SW480 (cell line): ENCODE data around the gene MED13L.

Experiments used
- DNase-seq: peaks from one replicate; pipeline ENCODE4 v3.0.0-alpha.2; 2016; ENCODE audit warnings: low spot score

MED13L gene

DNA sequence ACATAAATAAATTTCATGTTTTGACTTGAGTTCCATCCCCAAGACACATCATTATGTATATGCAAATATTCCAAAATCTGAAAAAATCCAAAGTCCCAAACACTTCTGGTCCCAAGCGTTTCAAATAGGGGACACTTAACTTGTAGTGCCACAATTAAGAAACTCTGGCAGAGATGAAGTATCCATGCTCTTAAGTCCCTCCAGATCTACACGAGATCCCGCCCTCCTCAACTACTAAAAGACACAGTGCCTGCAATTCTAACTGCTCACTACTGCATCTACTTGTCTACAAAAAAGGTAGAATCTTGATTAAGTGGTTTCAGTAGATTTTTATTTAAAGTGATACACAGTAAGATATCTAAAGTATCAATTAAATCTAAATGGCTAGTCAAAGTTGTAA is 97.0 kb downstream of the MED13L start:
- DNase-seq = no peak

DNA sequence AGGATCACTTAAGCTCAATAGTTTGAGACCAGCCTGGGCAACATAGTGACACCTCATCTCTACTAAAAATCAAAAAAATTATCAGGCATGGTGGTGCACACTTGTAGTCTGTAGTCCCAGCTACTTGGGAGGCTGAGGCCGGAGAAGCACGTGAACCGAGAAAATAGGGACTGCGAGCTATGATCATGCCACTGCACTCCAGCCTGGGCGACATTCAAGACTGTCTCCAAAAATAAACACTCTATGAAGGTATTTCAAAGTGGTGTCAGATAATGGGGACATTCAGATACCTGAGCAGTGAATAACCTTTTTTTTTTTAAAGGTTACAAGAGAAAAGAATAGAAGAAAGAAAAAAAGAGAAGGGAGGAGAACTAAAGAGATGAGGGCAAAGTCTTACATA is 98.1 kb downstream of the MED13L start:
- no peak for DNase-seq

DNA sequence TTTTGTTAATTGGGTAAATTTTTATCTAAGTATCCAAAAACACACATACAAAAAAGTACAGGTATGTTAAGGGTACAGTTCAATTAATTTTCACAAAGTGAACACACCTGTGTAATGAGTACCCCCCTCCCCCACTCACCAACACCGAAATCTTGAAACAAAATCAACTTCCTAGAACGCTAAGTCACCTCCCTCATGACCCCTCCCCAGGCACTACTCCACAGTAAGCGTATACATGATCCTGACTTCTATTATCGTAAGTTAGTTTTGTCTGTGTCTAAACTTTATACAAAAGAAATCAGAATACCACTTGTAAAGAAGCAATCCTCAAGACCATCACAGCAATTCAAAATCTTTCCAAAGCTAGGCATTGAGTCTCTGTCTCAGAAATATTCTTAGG is 100.5 kb downstream of the MED13L start:
- DNase-seq = no peak

DNA sequence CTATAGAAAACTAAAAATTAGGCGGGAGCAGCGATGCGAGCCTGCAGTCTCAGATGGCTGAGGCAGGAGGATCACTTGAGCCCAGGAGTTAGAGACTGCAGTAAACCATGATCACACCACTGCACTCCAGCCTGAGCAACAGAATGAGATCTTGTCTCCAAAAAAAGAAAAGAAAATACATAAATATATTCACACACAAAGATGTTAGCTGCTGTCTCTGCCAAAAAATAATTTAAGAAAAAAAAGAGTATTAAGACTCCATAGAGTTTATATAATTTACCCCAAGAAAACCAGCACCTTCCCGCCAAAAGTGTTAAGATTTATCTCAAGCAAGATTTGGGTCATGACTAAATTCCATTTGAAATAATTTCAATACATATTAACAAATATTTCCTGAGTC is 102.6 kb downstream of the MED13L start:
- no peak for DNase-seq

DNA sequence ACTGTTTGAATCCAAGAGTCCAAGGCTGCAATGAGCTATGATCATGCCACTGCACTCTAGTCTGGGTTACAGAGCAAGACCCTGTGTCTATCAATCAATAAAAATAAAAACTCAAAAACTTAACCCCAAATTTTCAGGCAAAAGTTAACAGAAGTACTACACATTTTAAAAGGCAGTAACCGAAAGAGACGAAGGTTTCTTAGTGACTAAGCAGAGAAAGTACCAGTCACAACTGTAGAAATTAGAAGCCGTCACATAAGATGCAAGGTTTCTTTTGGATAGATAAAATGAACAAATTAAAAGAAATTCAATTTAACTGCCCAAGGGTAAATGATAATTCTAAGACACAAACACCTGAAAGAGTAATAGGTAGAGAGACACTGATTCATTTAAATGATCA is 103.5 kb downstream of the MED13L start:
- DNase-seq = no peak

DNA sequence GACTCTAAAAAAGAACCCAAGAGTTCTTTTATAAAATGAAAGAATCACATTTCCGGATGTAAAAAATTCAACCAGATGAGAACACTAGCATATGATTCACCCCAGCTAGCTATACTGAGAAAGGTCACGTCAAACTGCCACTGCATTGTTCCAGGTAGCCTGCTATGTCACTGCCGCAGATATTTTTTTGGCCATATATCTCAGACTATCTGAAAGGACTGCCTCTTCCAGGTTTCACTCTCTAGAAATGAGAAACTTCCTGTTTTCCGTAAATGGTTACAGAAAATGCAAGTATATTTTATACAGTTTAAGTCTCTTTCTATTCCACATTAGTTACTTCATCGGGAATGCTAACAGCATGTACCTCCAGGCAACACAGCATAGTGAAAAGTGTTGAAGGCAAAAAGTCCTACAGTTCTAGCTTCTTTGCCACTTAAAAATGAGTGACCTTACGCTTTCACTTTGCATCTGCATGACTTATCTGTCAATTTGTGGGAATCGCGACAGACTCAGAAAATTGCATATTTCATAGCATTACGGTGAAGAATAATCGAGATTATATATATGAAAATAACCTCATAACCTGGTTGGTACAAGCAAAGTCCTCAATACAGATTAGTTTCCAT is 105.2 kb downstream of the MED13L start:
- no peak for DNase-seq

DNA sequence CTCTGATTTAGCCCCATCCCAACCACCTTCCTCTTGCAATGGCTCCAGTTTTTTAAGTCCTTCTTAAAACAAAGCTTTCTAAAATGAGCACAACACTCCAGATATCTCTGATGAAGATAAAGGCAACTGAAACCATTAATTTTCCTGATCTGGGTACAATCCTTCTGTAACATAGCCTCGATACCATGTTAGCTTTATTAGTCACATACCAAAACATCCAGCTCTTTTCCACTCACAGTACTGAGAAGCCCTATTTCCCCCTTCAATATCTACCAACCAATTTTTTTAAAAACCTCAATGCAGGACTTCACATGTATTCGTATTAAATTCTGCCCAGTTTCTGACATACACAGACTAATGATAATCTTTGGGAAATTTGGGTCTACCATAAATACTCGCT is 105.9 kb downstream of the MED13L start:
- no peak for DNase-seq

DNA sequence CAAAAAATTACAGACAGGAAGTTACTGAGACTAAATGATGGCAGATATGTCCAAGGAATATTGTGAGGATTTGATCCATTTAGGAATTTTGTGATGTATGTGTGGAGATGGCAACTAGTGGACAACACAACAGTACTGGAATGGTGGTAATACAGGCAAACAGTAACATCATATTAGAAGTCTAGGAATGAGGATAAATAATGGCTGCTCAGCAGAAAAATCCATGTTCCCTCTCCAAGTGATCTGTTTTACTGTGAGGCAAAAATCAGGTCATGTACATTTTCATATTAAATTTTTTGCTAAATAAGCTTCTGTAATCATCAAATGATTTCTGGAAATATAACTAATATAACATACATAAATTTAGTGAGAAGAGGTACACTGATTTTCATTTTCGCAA is 108.4 kb downstream of the MED13L start:
- no peak for DNase-seq

DNA sequence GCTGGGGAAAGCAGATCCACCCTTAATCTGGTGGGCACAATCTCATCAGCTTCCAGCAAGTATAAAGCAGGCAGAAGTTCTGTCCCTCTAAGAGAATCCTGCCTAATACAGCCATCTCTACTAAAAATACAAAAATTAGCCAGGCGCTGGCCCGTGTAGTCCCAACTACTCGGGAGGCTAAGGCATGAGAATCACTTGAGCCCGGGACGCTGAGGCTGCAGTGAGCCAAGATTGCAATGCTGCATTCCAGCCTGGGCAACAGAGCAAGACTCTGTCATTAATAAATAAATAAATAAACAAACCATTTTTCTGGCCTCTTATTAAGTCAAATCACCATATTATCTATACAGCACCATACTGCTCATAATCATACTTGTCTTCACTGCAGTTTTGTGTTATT is 111.2 kb downstream of the MED13L start:
- no peak for DNase-seq

DNA sequence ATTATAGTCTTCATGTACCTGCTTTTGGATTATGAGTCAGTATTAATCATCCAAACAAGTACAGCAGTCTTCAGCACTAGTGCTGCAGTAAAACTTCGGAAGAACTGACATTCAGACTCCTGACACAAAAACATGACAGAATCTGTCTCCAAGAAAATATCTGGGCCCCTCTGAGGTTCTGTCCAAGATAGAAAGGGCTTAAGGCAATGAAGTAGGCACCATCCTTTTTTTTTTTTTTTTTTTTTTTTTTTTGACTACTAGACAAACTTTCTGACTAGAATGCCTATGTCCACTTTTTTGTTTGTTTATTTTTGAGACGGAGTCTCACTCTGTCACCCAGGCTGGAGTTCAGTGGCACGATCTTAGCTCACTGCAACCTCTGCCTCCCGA is 112.5 kb downstream of the MED13L start:
- DNase-seq = peak; percentile 27

DNA sequence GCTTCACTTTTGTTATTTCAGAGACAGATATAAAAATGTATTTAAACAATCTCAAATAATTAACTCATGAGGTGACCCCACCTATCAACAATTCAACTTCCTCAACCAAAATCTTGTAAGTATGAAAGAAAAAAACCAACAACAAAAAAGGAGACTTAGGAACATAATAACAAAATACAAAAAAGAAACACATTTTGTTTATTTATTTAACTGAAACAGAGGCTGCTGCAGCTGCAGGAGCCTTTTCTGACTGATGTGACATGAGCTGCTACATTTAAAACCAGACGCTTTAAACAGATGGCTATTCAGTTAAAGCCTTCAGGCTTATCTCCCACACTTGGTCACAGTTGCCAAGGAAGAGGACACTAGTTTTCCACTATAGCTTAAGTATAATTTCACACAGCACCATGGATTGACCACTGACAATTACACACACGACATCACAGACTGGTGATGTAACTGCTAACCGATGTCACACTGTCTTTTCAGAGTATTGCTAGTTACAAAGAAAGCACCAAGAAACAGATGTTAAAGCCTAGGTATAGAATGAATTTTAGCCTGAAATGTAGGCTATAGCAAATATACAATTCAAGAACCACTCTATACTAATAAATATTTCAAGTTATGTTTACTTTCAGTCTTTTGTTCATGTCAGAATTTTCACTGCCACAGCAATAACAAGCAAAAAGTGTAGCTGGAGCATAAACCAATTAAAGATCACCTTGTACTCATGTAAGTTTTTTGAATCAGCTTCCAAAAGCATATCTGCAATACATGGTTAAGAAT is 113.0 kb downstream of the MED13L start:
- DNase-seq = no peak

DNA sequence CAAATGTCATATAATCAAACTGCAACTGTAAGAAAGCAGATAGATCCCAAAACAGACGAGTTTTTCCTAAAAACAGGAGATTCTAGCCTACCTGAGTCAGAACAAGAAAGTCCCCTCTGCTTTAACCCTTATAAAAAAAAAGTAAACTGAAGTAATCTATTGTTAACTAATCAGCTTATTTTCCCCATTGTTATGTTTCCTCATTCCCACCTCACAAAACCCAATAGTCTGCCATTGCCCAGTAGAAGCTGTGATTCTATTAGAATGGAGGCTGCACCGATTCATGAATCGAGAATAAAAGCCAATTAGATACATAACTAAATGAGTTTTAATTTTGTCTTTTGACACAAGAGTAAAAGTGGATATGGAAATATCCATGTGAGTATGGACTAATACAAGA is 115.4 kb downstream of the MED13L start:
- no peak for DNase-seq

DNA sequence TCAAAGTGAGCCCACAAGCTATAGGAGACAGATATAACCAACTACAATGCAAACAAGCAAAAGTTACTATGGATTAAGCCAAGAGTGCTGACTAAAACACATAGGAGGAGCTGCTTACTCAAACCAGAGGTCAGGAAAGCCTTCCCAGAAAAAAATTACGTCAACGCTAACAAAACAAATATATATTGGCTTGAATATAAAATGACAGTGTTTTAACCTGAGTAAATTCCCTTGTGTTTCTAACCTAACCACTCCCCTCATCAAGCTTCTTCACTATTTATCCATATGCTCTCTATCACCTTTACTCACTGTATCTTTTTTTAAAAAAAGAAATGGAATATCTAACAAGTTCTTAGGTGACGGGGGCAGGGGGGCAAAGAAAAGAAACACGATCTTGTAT is 115.9 kb downstream of the MED13L start:
- DNase-seq = no peak

DNA sequence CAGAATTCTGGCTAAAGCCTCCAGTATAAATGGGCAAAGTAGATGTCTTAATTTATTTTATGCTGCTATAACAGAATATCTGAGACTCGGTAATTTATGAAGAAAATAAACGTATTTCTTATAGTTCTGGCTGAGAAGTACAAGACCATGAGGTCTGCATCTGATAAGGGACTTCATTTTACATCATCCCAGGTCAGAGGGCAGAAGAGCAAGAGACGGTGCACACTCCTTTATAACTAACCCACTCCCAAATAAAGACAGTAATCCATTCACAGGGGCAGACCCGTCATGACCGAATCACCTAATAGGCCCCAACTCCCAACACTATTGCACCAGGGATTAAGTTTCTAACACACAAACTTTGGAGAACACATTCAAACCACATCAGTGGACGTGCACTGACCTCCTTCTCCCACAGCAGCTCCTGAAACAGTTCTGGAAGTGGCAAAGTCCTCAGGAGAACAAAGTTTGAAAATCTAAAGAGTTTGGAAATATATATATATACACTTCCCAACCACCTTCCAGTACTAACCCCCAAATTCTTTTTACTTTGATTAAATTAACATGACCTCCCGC is 116.5 kb downstream of the MED13L start:
- no peak for DNase-seq

DNA sequence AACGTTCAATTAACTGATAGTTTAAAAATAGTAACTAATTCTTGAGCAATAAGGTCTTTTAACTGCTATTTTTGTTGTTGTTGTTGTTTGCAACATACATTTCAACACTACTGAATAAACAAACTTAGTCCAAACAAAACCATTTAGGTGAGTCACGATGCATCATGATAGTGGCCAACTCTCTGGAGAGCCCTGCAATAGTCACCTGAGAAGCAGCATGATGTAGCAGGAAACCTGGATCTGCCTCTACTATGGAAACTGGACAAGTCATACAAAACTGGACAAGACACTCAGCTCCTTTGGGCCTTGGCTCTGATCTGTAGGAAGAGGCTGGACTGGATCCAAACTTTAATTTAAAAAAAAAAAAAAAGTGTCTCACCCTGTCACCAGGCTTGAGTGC is 117.3 kb downstream of the MED13L start:
- DNase-seq = peak; percentile 17

DNA sequence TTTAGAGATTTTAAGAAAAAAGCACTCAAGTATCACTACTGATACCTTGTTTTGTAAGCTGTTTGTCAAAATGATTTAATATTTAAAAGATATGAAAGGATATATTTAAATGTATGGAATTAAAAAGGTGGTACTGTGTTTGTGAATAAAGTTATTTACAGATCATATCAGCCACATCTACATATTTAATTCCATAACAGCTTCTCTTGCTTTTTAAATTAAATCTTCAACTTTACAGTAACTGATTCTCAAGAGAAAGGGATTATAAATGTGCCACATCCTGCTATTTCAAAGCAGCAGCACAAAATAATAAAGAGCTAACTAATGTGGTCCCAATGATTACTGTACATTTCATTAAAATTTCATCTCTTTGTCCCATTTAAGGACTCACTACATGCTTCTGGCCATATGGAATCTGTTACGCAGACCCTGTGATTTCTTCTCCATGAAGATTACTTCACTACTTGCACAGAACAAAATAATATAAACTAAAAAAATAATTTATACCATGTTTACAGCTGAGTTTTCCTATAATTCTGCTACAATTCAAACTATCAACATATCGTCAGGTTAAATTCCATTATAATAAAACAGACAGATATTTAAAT is 117.8 kb downstream of the MED13L start:
- no peak for DNase-seq

DNA sequence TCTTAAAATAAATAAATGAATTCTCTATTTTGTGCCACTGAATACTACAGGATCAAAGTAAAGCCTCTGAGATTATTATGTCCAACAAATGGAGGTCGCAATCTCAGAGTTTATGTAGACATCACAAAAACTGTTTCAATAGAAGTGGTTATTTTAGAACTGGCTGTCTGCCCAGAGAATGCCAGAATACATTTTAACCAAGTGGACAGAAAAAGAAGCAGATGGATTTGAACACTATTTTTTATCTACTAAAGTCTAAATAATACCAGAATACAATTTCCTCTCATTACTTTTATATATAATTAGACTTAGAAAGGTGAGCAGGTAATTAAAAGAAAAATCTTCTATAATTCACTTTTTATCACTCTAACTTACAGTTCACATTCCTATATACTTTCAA is 118.3 kb downstream of the MED13L start:
- no peak for DNase-seq

DNA sequence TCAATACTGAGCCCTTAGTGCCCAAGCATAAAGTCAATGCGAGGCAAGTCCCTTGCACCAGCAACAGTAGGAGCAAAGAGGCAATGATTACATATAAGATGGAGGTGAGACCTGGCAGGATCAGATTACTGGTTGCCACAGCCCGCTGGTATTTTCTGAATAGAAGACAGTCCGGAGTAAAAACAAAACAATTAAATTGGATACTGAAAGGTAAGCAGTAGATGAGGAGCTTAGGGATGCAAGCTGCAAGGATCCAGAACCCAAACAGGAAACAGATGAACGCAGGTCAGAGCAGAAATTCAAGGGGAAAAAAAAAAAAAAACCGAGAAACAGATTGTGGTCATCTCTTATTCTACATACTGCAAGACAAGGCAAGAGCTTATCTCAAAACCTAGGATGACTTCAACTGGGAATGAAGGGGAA is 119.6 kb downstream of the MED13L start:
- DNase-seq = no peak

DNA sequence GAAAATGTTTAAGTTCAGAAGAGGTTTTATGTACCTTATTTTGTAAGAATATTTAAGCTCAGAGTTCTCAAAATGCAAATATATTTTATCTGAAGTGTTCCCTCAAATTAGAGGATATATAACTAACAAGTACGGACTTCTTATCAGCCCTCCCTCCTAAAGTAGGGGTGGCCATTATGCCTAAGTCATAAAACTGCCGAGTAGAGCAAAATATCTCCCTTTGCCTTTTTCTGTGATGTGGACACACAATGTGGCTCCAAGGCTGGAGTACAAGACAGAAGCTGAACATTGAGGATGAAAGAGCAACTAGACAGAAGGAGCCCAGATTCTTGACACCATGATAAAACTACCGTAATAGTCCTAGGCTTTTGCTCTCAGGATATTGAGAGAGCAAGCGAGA is 120.9 kb downstream of the MED13L start:
- no peak for DNase-seq

DNA sequence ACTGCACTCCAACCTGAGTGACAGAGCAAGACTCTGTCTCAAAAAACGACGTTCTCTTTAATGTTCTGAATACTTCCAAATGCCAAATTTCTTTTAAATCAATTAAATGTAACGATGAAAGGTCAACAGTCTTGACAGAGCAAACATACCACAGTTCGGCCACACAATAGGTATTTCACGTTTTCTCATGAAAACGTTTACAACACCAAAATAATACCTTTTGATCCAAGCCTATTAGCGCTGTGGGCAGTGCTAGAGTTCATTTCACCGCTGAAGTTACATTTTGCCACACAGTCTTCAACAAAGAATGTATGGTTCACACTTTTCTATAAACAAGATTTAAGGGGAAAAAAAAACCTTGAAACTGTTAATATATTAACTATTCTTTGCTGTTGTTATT is 122.1 kb downstream of the MED13L start:
- no peak for DNase-seq

DNA sequence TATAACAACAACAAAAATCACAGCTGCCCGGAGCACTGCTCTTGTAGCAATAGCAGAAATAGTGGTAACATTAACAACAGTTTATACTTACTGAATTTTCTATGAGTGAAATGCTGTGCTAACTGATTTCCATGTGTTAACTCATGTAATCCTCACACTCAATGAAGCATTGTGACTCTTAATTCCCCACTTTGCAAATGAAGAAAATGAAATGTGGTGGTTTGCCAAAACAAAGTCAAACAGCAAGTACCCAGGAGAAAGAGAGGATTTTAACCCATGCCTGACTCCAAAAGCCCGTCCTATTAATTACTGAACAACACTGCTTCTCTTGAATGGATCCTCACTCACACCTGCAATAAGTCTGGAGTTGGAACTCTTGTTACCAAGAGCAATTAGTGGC is 123.5 kb downstream of the MED13L start:
- DNase-seq = no peak

DNA sequence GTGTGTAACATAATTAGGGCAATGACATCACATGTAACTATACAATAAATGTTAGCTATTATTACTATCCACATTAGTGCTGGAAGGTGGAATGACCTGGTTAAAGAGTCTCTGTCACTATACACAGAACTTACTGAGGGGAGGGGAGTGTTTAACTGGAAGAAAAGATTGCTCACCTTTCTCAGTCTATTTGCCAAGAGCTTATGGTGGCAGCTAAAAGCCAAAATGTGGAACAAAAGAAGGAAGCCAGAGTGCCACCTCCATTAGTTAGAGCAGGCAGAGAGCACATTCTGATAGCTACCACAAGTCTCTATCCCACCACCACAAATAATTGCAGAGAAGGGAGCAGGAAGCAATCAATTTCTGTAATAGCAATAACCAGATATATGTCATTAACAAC is 124.4 kb downstream of the MED13L start:
- DNase-seq = no peak

DNA sequence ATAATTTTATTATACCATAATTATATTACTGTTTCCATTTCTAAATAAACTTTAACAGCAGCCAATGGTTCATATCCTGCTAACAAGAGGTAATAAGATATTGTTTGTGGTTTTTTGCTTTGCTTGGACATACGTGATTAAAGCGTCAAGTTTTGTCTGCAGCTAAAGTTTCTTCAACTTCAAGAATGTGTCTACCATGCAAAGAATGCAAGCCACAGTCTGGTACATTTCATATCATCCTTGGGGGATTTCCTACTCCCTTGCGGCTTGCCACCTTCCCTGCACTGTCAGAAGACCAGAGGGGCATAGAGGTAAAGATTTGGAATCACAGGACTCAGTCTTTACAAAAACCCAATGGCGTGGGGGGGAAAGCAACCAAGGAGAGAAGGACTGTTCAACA is 125.2 kb downstream of the MED13L start:
- no peak for DNase-seq
